GM18507 (cell line): ENCODE data around the gene SLC25A13.
A peak's percentile ranks its signal among the peaks of the same experiment; 100 is the strongest.
"Not testable (repeated sequence)": the region's sequence is repeated elsewhere in the genome, so short reads cannot be mapped to it uniquely, and the experiment has no call there.

ENCODE experiments used
- DNase-seq: peaks from one replicate; pipeline ENCODE4 v3.0.0; 2011; ENCODE audit warnings: low read depth; ENCODE audit not compliant: insufficient read length; ENCODE audit errors: extremely low spot score
- FAIRE-seq: peaks from 2 replicates; lab custom pipeline; 2011; peaks lifted over from hg19 to GRCh38; lab: Jason Lieb, UNC

SLC25A13 gene

DNA sequence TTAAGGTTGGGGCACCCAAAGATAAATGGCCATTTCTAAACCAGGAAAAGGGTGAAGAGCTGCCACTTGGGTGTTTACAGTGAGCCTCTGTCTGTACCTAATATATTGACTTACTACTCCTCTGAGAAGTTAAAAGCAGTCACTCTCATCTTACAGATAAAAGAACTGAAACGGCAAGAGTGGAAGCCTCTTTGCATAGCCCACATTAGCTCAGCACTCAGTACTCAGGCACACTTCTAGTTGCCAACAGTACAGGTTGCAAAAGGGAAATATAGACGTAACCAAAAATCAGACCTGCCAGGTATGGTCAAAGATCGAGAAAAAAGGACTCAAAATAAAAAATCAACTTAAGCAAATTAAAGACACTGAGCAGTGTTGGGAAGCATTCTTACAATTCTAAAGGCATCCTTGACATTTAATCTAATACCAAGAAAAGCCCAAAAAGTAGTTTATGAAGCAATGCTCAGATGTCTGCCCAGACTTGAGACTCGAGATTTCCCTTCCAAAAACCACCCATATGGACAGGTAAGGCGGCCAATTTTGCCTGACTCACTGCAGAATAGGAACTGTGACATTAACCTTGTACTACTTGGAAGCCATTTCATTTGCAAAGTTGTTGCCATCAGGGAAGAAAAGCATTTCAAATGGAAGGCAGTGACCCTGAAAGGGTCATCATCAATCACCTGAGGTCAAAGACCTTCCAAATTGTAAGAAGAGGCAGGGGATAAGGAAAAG lies 139.3 kb downstream of the SLC25A13 start:
- no peak for FAIRE-seq
- DNase-seq, result no peak

GRCh38 chr7:96181174-96181573 lies 140.7 kb downstream of the SLC25A13 start:
- FAIRE-seq (no peak), DNase-seq (no peak)

DNA sequence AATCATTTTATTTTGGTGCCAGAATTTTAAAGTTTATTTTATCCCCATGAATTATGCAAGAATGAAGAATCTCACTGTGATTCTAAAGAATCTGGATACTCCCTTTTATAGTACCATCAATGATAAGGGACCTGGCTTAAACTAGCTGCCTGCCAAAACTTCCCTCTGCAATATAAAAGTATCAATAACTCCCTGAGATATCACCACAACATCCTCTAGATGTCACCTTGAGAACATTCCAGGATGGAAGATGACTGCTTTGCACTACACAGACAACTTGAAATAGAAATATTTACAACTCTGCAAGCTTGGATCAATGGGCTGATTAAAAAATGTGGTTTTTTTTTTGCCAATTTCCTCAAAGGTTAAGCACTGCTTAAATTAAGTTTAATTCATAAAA lies 142.1 kb downstream of the SLC25A13 start:
- no peak for FAIRE-seq
- no peak for DNase-seq

GRCh38 chr7:96179341-96179740 lies 142.6 kb downstream of the SLC25A13 start:
- FAIRE-seq (no peak), DNase-seq (no peak)

DNA sequence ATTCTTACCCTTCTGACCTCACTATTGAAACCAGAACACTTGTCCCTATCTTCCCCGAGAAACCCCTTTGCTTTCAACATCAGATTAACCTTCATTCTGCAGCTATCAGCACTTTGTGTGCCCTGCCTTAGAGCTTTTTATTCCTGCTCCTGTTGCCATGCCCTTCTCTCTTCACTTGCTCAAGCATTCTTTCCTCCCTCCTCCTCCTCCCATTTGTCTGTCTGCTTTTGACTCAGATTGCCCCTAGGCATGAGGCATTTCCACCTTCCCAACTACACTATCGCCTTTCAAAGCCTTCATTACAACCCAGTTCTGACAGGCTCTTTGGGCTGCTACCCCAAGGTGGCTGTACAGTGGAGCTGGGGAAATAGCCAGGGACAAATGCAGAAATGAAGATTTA lies 143.3 kb downstream of the SLC25A13 start:
- no peak for FAIRE-seq
- DNase-seq, result no peak

GRCh38 chr7:96177353-96177752 lies 144.5 kb downstream of the SLC25A13 start:
- DNase-seq, result no peak
- no peak for FAIRE-seq

- no peak for FAIRE-seq
- no peak for DNase-seq
Measured at GRCh38 chr7:96174812-96175211, 147.1 kb downstream of the SLC25A13 start.

- FAIRE-seq (no peak), DNase-seq (no peak)
Measured at GRCh38 chr7:96173781-96174180, 148.1 kb downstream of the SLC25A13 start.

- DNase-seq (no peak), FAIRE-seq (no peak)
Measured at GRCh38 chr7:96169439-96169838, 152.5 kb downstream of the SLC25A13 start.

DNA sequence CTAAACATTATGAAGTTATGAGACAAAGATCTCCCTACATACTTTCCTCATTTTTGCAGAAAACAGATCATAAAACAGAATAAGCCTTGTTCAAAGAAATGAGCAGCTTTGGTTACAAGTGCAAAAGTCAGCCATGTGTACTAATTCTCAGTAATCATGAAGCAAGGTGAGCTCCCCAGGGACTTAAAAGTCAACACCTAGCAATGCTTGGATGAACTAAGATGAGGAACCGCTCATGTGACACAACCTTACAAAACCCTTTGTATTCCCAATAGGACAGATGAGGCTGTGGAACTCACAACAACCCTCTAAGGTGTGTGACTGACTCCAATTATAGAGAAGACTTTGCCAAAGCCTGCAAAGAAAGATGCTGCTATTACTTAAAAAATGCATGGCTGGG lies 154.5 kb downstream of the SLC25A13 start:
- no peak for DNase-seq
- peak; percentile 5 for FAIRE-seq

GRCh38 chr7:96161897-96162296 lies 160.0 kb downstream of the SLC25A13 start:
- DNase-seq (no peak), FAIRE-seq (no peak)

- no peak for DNase-seq
- no peak for FAIRE-seq
Measured at GRCh38 chr7:96157856-96158255, 164.0 kb downstream of the SLC25A13 start.

DNA sequence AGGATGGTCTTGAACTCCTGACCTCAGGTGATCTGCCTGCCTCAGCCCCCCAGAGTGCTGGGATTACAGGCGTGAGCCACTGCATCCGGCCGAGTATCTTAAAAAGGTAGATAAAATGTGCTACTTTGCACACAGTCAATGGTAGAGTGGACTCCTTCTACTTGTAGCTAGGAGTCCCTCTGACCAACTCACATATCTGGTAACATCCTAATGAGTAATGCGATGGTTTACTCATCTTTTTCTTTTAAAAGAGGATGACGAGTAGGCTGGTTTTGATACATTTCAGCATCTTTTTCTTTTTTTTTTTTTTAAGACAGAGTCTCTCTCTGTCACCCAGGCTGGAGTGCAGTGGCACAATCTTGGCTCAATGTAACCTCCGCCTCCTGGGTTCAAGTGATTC lies 167.4 kb downstream of the SLC25A13 start:
- not testable (repeated sequence) for DNase-seq, FAIRE-seq

DNA sequence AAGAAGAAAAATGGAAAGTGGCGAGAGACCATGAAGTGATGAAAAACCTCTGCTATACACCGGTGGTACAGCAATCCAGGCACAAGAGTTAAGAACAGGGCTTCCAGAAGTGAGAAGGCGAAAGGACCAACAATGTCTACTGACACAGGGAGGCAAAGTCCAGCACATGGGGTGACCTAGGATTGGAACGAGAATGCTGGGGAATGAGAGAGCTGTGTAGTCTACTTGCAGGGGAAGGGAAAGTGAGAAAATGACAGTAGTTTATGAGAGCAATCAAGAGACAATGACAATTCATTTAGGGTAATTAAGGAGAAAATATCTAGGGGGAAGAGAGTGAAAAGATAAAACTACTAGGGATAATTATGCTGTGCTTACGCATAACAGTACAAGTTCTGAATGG lies 169.2 kb downstream of the SLC25A13 start:
- DNase-seq (no peak), FAIRE-seq (no peak)

DNA sequence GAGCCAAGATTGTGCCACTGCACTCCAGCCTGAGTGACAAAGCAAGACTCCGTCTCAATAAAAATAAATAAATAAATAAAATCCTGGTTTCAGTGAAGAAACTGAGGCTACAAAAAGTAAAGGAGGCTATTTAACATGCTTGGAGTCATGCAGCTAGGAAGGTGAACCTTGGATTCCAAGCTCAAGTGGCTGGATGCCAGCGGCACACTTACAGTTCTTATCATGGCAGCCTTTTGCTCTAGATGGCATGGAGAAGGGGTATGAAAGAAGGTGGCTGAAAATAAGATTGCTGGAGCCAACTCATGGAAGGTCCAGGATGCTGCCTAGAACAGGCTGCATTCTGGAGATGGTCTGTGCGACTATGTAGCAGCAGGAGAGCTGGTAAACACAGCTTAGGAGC lies 170.0 kb downstream of the SLC25A13 start:
- DNase-seq, result no peak
- FAIRE-seq, result no peak

GRCh38 chr7:96144260-96144526 lies 177.7 kb downstream of the SLC25A13 start:
- DNase-seq (no peak), FAIRE-seq (no peak)

DNA sequence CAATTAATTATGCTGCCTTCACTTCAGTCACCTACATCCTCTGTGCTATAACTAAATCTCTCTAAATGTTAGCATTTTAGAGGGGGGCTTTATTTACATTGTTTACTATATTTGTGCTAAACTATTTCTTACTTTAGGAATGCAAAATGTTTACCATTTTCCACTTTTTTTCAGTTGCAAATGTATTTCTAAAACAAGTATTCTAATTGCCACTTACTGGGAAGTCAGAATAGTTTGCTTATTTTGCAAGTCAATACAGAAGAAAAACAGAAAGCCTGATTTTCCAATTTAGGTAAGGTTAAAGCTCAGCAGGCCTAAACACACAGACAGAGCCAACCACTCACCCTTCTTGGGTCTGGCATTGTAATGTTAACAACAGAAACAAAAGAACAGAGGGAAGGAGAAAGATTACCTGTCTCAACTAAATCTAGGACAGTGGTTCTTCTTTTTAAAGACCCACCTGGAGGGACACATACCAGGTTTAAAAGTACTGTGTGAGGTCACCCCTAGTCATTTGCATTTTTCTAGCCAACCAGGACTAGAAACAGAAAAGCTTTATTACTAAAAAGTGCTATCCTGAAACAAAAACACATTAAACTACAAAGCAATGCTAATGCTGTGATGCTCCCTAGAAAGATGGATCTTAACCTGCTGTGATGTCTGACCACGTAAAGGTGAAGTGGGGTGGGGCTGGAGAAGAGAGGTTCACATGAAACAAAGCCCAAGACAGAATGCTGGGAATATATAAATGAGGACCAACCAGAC lies 178.2 kb downstream of the SLC25A13 start:
- no peak for DNase-seq
- no peak for FAIRE-seq

DNA sequence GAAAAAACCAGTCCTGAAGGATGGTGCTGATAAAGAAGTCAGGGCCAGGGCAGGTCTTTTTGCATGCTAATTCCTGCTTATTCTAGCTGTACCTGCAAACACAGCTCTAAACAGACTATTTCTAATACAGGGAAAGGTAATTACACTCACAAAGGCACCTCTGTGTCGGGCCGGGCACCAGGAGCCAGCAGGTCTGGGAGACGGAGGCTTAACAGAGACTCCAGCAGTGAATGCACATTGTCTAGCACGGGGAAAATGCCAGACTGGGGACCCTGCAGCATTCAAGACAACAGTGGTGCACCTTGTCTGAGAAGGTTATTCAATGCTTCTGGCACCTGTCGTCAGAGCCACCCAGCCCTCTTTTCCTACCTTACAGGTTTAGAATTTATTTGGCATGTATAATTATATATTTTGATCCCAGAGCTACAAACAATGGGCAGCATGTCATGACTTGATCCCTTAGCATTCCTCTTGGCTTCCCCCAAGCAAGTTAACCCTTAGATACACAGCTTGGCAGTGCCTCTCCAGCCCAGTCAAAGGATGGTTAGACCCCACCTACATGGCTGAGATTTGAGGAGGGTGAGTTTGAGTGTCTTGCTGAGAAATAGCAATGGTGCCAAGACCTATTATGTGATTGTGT lies 185.2 kb downstream of the SLC25A13 start:
- DNase-seq (no peak), FAIRE-seq (no peak)

- FAIRE-seq, result no peak
- no peak for DNase-seq
Measured at GRCh38 chr7:96135241-96135640, 186.7 kb downstream of the SLC25A13 start.

DNA sequence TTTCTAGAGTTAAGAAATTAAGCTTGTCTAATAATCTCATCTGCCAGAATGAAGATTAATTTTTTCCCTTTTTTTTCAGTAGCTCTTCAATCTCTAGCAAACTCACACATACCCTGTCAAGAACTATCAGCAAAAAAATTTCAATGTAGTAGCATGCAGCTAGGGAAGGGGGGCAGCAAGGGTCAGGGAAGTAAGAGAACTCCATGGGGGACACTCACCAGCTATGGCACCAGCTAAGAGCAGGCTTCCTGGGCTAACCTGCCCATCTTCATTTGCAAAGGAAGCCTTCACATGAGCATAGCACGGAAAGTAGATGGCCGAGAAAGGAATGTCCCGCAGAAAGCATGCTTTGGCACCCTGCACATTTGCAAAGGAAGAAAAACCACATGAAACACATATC lies 190.4 kb downstream of the SLC25A13 start:
- FAIRE-seq (no peak), DNase-seq (no peak)

DNA sequence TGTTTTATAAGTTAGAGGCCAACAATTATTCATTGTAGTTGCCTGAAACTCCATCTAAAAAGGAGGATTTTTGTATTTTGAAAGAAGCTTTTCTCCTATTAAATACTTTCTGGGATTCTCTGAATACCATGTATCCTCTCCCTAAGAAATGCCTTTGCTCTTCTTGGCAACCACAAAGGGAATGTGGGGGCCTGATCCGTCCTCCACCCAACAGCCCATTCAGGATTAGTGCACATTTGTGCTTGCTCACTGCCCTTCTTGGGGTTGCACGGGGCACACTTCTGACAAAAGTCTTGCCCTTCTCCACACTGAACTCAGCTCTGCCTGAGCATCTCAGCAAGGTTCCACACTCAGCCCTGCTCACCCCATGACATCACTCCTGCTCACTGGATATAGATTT lies 194.2 kb downstream of the SLC25A13 start:
- DNase-seq, result no peak
- no peak for FAIRE-seq
